Measurements from ENCODE around the gene ZNF91. TPM values are rescaled to one million over a fixed set of nuclear protein-coding genes. Genes with fewer than 3 reads are reported as not detected.

The ZNF91 gene
- total RNA-seq, 1 donor from 2014 or later: 31.7 TPM

DNA sequence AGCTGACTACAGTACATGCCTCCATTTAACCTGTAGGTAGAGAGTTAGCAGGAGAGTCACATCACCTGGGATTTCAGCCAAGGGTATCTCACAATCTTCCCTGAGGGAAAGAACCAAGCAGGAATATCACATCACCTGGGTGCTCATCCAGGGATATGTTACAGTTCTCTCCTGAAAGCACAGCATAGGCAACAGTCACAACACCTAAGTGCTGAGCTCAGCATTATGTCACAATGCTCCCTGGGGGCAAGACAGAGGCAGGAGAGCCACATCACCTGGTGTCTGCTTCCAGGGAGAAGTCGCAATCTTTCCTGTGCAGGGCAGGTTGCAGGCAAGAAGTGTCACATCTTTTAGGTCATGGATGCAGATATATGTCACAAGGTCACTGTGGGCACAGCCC, 9.4 kb upstream of the ZNF91 start:
- no peaks in the 10 kb centered on the region for H3K27me3 Mint-ChIP-seq (ENCODE audit: unreplicated experiment)
- H3K36me3 Mint-ChIP-seq (ENCODE audit: unreplicated experiment): no peaks in the 10 kb centered on the region
- peaks cover 27% of the 10 kb centered on the region for H3K9me3 Mint-ChIP-seq (ENCODE audit: unreplicated experiment)
- H3K4me3 Mint-ChIP-seq (ENCODE audit: unreplicated experiment): no peak overlapping the region
- no peaks in the 10 kb centered on the region for H3K4me1 Mint-ChIP-seq (ENCODE audit: unreplicated experiment)
- no peak for DNase-seq (ENCODE audit: extremely low spot score, unreplicated experiment)
- TF ChIP-seq, protein P1, sequence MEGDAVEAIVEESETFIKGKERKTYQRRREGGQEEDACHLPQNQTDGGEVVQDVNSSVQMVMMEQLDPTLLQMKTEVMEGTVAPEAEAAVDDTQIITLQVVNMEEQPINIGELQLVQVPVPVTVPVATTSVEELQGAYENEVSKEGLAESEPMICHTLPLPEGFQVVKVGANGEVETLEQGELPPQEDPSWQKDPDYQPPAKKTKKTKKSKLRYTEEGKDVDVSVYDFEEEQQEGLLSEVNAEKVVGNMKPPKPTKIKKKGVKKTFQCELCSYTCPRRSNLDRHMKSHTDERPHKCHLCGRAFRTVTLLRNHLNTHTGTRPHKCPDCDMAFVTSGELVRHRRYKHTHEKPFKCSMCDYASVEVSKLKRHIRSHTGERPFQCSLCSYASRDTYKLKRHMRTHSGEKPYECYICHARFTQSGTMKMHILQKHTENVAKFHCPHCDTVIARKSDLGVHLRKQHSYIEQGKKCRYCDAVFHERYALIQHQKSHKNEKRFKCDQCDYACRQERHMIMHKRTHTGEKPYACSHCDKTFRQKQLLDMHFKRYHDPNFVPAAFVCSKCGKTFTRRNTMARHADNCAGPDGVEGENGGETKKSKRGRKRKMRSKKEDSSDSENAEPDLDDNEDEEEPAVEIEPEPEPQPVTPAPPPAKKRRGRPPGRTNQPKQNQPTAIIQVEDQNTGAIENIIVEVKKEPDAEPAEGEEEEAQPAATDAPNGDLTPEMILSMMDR (IDR thresholded peaks at IDR 0.05): no peak
- no peak overlapping the region for H3K27ac Mint-ChIP-seq (ENCODE audit: unreplicated experiment)

DNA sequence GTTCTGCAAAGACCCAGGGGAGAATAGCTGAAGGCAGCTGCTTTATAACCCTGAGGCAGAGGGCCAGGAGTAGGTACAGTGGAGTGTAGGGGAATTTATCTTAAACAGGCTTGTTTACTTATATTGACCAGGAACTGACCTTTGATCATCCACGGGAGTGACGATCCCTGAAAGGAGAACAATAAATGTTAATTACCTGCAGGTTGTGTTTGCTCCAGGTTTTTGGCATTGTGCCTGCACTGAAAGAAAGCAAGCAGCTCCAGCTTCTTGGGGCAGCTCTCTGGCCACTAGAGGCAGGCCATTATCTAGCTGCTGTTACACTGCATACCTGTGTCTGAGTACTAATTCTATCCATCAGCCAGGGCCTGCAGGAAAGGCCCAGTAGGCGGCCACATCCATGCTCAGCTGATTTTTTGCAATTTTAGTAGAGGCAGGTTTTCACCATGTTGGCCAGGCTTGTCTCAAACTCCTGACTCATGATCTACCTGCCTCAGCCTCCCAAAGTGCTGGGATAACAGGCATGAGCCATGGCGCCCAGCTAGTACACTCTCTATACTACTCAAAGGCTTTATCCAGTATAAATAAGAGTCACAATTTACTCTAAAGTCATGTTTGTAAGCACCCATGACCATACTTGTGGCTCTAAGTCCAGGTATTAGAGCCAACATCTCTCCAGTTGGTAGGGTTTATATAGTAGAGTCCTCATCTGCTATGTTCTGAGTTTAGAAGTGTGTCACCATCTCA, 8.5 kb upstream of the ZNF91 start:
- H3K27me3 Mint-ChIP-seq (ENCODE audit: unreplicated experiment): no peaks in the 10 kb centered on the region

DNA sequence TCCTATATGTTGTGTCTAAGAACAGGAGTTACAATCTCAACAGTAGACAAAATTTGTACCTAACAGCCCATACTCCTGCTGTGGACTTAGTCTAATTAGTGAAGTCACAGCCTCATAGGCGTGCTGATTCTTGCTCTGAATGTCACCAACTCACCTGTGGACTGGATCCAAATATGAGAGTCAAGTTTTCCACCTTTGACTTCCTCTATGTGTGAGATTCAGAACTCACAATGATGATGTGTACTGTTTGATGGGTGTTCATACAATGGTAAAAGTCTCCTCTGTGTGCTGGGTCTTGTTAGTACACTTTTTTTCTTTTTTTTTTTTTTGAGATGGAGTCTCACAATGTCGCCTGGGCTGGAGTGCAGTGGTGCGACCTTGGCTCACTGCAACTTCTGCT, 7.8 kb upstream of the ZNF91 start:
- no peak overlapping the region for H3K27ac Mint-ChIP-seq (ENCODE audit: unreplicated experiment)
- H3K27me3 Mint-ChIP-seq (ENCODE audit: unreplicated experiment): no peaks in the 10 kb centered on the region
- no peaks in the 10 kb centered on the region for H3K36me3 Mint-ChIP-seq (ENCODE audit: unreplicated experiment)
- no peaks in the 10 kb centered on the region for H3K4me1 Mint-ChIP-seq (ENCODE audit: unreplicated experiment)
- TF ChIP-seq, protein P1 (IDR thresholded peaks at IDR 0.05): no peak
- no peak overlapping the region for H3K4me3 Mint-ChIP-seq (ENCODE audit: unreplicated experiment)
- H3K9me3 Mint-ChIP-seq (ENCODE audit: unreplicated experiment): peaks cover 22% of the 10 kb centered on the region
- DNase-seq (ENCODE audit: extremely low spot score, unreplicated experiment): no peak

More for the DNA sequence above, 8.5 kb upstream of the ZNF91 start:
- Mint-ChIP-seq H3K4me3 (ENCODE audit: unreplicated experiment) (no peak overlapping the region), H3K9me3 (ENCODE audit: unreplicated experiment) (peaks cover 23% of the 10 kb centered on the region), H3K4me1 (ENCODE audit: unreplicated experiment) (no peaks in the 10 kb centered on the region), H3K27ac (ENCODE audit: unreplicated experiment) (no peak overlapping the region), H3K36me3 (ENCODE audit: unreplicated experiment) (no peaks in the 10 kb centered on the region)
- no peak for DNase-seq (ENCODE audit: extremely low spot score, unreplicated experiment)
- TF ChIP-seq, protein P1 (IDR thresholded peaks at IDR 0.05): no peak

DNA sequence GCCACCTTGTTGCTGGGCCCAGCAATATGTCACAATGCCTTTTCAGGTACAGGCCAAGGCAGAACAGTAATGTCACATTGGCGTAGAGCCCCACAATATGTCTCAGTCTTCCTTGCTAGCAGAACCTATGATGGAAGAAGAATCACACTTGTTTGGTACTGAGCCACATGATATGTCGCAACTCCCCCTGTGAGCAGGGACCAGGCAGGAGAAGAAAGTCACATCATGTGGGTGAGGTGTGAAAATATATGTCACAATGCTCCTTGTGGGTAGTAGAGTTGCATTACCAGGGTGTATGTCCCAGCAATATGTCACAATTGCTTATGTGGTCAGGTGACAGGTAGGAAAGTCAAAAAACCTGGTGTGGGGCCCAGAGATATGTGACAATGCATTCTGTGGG, 7.1 kb upstream of the ZNF91 start:
- H3K4me1 Mint-ChIP-seq (ENCODE audit: unreplicated experiment): no peaks in the 10 kb centered on the region
- DNase-seq (ENCODE audit: extremely low spot score, unreplicated experiment): no peak
- H3K36me3 Mint-ChIP-seq (ENCODE audit: unreplicated experiment): no peaks in the 10 kb centered on the region
- H3K4me3 Mint-ChIP-seq (ENCODE audit: unreplicated experiment): no peak overlapping the region
- H3K27ac Mint-ChIP-seq (ENCODE audit: unreplicated experiment): no peak overlapping the region
- peaks cover 22% of the 10 kb centered on the region for H3K9me3 Mint-ChIP-seq (ENCODE audit: unreplicated experiment)
- TF ChIP-seq, protein P1 (IDR thresholded peaks at IDR 0.05): no peak
- H3K27me3 Mint-ChIP-seq (ENCODE audit: unreplicated experiment): no peaks in the 10 kb centered on the region

DNA sequence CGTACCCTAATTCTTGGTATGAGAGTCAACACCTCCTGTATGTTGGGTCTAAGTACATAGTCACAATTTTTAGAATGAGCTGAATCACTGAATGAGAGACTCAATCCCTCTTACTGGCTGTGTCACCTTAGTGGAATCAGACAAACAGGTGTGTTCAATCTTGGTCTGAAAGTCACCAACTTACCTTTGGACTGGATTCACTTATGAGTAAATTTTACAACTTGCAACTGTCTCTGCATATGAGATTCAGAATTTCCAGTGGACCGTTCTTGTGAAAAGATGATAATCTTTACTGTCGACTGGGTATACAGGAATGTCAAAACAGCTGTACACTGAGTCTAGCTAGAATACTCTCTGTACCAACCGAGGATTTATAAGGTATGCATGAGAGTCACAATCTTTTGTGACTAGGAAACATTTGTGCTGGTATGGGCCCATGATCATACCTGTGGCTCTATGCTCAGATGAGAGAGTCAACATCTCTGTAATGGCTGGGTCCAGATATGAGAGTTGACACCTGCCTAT, 5.9 kb upstream of the ZNF91 start:
- TF ChIP-seq, protein P1 (IDR thresholded peaks at IDR 0.05): no peak
- no peak overlapping the region for H3K27ac Mint-ChIP-seq (ENCODE audit: unreplicated experiment)
- H3K27me3 Mint-ChIP-seq (ENCODE audit: unreplicated experiment): no peaks in the 10 kb centered on the region
- H3K36me3 Mint-ChIP-seq (ENCODE audit: unreplicated experiment): no peaks in the 10 kb centered on the region
- no peak overlapping the region for H3K4me3 Mint-ChIP-seq (ENCODE audit: unreplicated experiment)
- no peaks in the 10 kb centered on the region for H3K4me1 Mint-ChIP-seq (ENCODE audit: unreplicated experiment)
- H3K9me3 Mint-ChIP-seq (ENCODE audit: unreplicated experiment): peaks cover 16% of the 10 kb centered on the region
- no peak for DNase-seq (ENCODE audit: extremely low spot score, unreplicated experiment)
